ENCODE results near the gene AFP. TPM values are rescaled to one million over a fixed set of nuclear protein-coding genes. Genes with fewer than 3 reads are reported as not detected.

Gene AFP
- total RNA-seq, 4 donors from 2014 or later, result not detected

DNA sequence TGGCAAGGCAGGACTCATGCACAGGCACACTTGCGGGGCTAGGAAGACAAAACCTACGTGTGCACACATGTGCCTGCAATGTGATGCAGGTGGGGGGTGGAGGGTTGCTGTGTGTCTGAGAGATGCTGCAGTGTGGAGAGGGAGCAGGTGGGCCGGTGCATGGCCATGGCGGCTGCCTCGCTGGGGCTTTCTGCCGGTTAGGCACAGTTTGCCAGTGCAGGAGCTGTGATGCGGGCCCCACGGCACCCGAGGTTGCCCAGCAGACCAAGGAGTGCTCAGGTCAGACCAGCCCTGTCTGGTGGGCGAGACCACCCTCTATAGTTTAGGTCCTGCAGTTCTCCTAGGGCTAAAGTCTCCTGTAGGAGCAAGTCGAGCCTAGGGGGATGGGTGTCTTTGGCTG, 41.2 kb downstream of the AFP start:
- TF ChIP-seq, protein P1, sequence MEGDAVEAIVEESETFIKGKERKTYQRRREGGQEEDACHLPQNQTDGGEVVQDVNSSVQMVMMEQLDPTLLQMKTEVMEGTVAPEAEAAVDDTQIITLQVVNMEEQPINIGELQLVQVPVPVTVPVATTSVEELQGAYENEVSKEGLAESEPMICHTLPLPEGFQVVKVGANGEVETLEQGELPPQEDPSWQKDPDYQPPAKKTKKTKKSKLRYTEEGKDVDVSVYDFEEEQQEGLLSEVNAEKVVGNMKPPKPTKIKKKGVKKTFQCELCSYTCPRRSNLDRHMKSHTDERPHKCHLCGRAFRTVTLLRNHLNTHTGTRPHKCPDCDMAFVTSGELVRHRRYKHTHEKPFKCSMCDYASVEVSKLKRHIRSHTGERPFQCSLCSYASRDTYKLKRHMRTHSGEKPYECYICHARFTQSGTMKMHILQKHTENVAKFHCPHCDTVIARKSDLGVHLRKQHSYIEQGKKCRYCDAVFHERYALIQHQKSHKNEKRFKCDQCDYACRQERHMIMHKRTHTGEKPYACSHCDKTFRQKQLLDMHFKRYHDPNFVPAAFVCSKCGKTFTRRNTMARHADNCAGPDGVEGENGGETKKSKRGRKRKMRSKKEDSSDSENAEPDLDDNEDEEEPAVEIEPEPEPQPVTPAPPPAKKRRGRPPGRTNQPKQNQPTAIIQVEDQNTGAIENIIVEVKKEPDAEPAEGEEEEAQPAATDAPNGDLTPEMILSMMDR (IDR thresholded peaks at IDR 0.05), result no peak
- TF ChIP-seq POLR2A (IDR thresholded peaks at IDR 0.05), result no peak
- intact Hi-C loops (cut with DNase I; ENCODE audit: low total_unique reads), result no loop called here
- DNase-seq (ENCODE audit: low spot score in 2 of 2), result no peak
- WGBS, 2 donors, result 74 to 85% methylated on average over 11 of the region's 11 CpGs
- no peak overlapping the region for H3K4me3 ChIP-seq (ENCODE audit: low read depth, poor library complexity, severe bottlenecking)

- H3K4me3 ChIP-seq (ENCODE audit: low read depth, poor library complexity, severe bottlenecking), result no peak overlapping the region
- TF ChIP-seq, protein P1 (IDR thresholded peaks at IDR 0.05), result no peak
- TF ChIP-seq POLR2A (IDR thresholded peaks at IDR 0.05), result no peak
- no peak for DNase-seq (ENCODE audit: low spot score in 2 of 2)
- intact Hi-C loops (cut with DNase I; ENCODE audit: low total_unique reads), result no loop called here
- WGBS, 2 donors, result 71 to 90% methylated on average over 1 of the region's 1 CpG
These were observed 43.3 kb downstream of the AFP start for GRCh38 chr4:73479323-73479722.

GRCh38 chr4:73481358-73481757, 45.3 kb downstream of the AFP start, which contains the start of gene AFM:
TSS of gene AFM (plus strand) at chr4:73481745. CDS start at chr4:73481776, 31 bp downstream.
- H3K4me3 ChIP-seq (ENCODE audit: low read depth, poor library complexity, severe bottlenecking), result no peak within 1 kb of the TSS
- DNase-seq (ENCODE audit: low spot score in 2 of 2), result no peak
- 45 to 49% methylated on average over 2 of the region's 2 CpGs for WGBS, 2 donors
- intact Hi-C loops (cut with DNase I; ENCODE audit: low total_unique reads), result loop anchor here (5.0 kb wide), 1 partner anchor 1046 kb away; no protein-coding TSS in a partner anchor
- TF ChIP-seq, protein P1 (IDR thresholded peaks at IDR 0.05), result no peak
- TF ChIP-seq POLR2A (IDR thresholded peaks at IDR 0.05), result no peak

- intact Hi-C loops (cut with DNase I; ENCODE audit: low total_unique reads), result no loop called here
- TF ChIP-seq, protein P1 (IDR thresholded peaks at IDR 0.05), result no peak
- no peak for TF ChIP-seq POLR2A (IDR thresholded peaks at IDR 0.05)
- H3K4me3 ChIP-seq (ENCODE audit: low read depth, poor library complexity, severe bottlenecking), result no peak overlapping the region
- no peak for DNase-seq (ENCODE audit: low spot score in 2 of 2)
These were observed 49.1 kb downstream of the AFP start for GRCh38 chr4:73485085-73485484.

DNA sequence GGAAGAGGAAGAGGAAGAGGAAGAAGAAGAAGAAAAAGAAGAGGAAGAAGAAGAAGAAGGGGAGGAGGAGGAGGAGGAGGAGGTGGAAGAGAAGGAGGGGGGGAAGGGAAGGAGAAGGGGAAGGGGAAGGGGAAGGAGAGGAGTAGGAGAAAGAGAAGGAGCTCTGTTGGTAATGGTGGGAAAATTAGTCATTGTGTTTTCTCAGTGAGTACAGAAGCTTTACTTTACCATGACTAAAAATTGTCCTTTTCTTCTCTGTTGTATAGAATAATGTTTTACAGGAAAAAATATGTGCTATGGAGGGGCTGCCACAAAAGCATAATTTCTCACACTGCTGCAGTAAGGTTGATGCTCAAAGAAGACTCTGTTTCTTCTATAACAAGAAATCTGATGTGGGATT, 49.6 kb downstream of the AFP start:
- H3K4me3 ChIP-seq (ENCODE audit: low read depth, poor library complexity, severe bottlenecking), result no peak overlapping the region
- no peak for DNase-seq (ENCODE audit: low spot score in 2 of 2)
- intact Hi-C loops (cut with DNase I; ENCODE audit: low total_unique reads), result no loop called here
- TF ChIP-seq, protein P1 (IDR thresholded peaks at IDR 0.05), result no peak
- no peak for TF ChIP-seq POLR2A (IDR thresholded peaks at IDR 0.05)

- DNase-seq (ENCODE audit: low spot score in 2 of 2), result no peak
- TF ChIP-seq, protein P1 (IDR thresholded peaks at IDR 0.05), result no peak
- no peak overlapping the region for H3K4me3 ChIP-seq (ENCODE audit: low read depth, poor library complexity, severe bottlenecking)
- intact Hi-C loops (cut with DNase I; ENCODE audit: low total_unique reads), result no loop called here
- 48 to 71% methylated on average over 1 of the region's 1 CpG for WGBS, 2 donors
These were observed 50.5 kb downstream of the AFP start for GRCh38 chr4:73486497-73486896.
